Activated CD8-positive, alpha-beta T cell treated with anti-CD3 and anti-CD28 coated beads for 36 hours (primary cell): Measurements from ENCODE around the gene FBN1. TPM values are rescaled to one million over a fixed set of nuclear protein-coding genes. Genes with fewer than 3 reads are reported as not detected.

Experiments used
- ATAC-seq: fragments of 200-7000 bp; cut with Tn5 transposase; one replicate; pipeline ENCODE4 v1.10.0; 2021; ENCODE audit warnings: mild to moderate bottlenecking, moderate library complexity
- CTCF ChIA-PET: fragments of 350-600 bp; sonication (Branson Sonifier 250); formaldehyde crosslinking; loops from one replicate; lab custom pipeline; 2021; ENCODE audit warnings: antibody characterized with exemption; lab: Charles Lee
- POLR2A ChIA-PET: fragments of 350-600 bp; sonication (Branson Sonifier 250); formaldehyde crosslinking; loops from one replicate; lab custom pipeline; 2021; ENCODE audit warnings: antibody characterized with exemption; lab: Charles Lee
- DNase-seq: peaks from one replicate; pipeline ENCODE4 v3.0.0-alpha.2; 2020
- H3K27ac Mint-ChIP-seq: one replicate; pipeline ENCODE4 v1.8.0; 2021; ENCODE audit warnings: mild to moderate bottlenecking, mixed read lengths
- H3K27me3 Mint-ChIP-seq: one replicate; pipeline ENCODE4 v1.8.0; 2021; ENCODE audit warnings: mixed read lengths
- H3K36me3 Mint-ChIP-seq: one replicate; pipeline ENCODE4 v1.8.0; 2021; ENCODE audit warnings: low read depth, mixed read lengths
- H3K4me1 Mint-ChIP-seq: one replicate; pipeline ENCODE4 v1.8.0; 2021; ENCODE audit warnings: low read depth, mixed read lengths
- H3K4me3 Mint-ChIP-seq: one replicate; pipeline ENCODE4 v1.8.0; 2021; ENCODE audit warnings: mild to moderate bottlenecking, moderate library complexity, mixed read lengths
- H3K9me3 Mint-ChIP-seq: one replicate; pipeline ENCODE4 v1.8.0; 2021; ENCODE audit warnings: mixed read lengths
- intact Hi-C: fragments of 100-400 bp; cut with micrococcal nuclease; formaldehyde crosslinking; loops from one replicate; pipeline ENCODE4 v1.10.0; 2022
- total RNA-seq, 2 experiments: library from RNA; stranded (reverse); gene quantifications; one replicate each; pipeline ENCODE4 v1.2.3, GENCODE V29; 2021
- TF ChIP-seq, protein P1 (sequence below): fragments of 200-600 bp; IDR thresholded peaks from one replicate; pipeline ENCODE4 v1.8.0; 2022; ENCODE audit warnings: antibody characterized with exemption, mild to moderate bottlenecking

Gene FBN1
- total RNA-seq, 2 experiments from 2014 or later = 0.38 to 0.49 TPM

DNA sequence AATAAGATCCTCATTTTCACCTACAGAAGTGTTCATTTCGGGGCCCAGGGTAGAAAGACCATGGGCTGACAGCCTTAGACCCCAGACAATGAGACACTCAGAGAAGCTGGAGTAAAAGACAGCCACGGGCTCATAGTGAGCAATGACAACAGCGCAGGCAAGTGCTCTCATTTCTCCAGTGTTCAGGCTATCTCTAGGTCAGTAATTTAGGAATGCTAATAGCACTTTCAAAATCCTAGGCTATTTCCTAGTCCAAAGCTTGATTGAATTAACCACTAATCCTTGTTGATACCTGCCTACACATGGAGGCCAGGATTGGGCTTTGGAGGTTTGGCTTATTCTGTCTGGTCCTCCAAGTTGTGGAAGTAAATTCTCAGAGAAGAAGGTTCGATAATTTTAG lies 44.4 kb downstream of the FBN1 start:
- Mint-ChIP-seq H3K4me1 (no peaks in the 10 kb centered on the region), H3K4me3 (no peak overlapping the region), H3K27me3 (peaks cover 3% of the 10 kb centered on the region), H3K9me3 (no peaks in the 10 kb centered on the region), H3K36me3 (no peaks in the 10 kb centered on the region), H3K27ac (no peak overlapping the region)
- intact Hi-C loops = no loop called here
- ATAC-seq (no peak), DNase-seq (no peak)
- CTCF ChIA-PET = no interaction called here
- TF ChIP-seq, protein P1, sequence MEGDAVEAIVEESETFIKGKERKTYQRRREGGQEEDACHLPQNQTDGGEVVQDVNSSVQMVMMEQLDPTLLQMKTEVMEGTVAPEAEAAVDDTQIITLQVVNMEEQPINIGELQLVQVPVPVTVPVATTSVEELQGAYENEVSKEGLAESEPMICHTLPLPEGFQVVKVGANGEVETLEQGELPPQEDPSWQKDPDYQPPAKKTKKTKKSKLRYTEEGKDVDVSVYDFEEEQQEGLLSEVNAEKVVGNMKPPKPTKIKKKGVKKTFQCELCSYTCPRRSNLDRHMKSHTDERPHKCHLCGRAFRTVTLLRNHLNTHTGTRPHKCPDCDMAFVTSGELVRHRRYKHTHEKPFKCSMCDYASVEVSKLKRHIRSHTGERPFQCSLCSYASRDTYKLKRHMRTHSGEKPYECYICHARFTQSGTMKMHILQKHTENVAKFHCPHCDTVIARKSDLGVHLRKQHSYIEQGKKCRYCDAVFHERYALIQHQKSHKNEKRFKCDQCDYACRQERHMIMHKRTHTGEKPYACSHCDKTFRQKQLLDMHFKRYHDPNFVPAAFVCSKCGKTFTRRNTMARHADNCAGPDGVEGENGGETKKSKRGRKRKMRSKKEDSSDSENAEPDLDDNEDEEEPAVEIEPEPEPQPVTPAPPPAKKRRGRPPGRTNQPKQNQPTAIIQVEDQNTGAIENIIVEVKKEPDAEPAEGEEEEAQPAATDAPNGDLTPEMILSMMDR = no peak
- POLR2A ChIA-PET = no interaction called here

DNA sequence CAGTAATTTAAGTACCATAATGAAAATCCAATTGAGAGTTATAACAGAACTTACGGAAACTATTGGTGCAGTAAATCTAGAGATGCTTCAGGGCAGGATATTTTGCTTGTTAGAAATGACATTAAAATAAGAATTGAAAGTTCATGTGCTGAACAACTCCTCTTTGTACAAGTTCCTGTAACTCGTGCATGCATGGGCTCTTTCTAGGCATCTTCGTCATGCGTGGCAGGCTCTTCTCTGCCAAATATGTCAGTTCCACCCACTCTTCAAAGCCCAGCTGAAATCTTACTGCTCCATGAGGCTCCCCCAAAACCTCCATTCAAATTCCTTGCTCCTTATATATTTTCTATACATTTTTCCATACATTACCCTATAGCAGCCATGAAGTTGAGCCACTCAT lies 48.7 kb downstream of the FBN1 start:
- peaks cover 2% of the 10 kb centered on the region for H3K27me3 Mint-ChIP-seq
- intact Hi-C loops = no loop called here
- POLR2A ChIA-PET = no interaction called here
- H3K27ac Mint-ChIP-seq = no peak overlapping the region
- CTCF ChIA-PET = no interaction called here
- H3K9me3 Mint-ChIP-seq = no peaks in the 10 kb centered on the region
- H3K4me1 Mint-ChIP-seq = peaks cover 3% of the 10 kb centered on the region
- TF ChIP-seq, protein P1 = no peak
- H3K4me3 Mint-ChIP-seq = no peak overlapping the region
- DNase-seq = no peak
- ATAC-seq = no peak
- H3K36me3 Mint-ChIP-seq = no peaks in the 10 kb centered on the region

DNA sequence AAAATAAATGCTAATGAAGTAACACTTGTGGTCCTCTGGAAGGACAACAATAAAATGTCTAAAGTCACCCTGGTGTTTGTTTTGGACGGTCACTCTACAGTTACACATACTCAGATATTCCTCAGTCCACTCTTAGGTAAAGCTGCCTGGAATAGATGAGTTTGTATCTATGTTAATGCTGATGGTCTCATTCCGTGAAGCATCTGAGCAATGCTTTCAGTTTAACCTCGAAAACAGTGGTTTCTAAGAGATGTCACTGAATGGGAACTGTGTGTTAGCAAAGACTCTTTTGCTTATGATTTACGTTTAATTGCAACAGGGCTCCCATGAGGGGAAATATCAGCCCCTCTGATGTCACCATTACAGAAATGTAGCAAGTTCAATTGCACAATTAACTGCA lies 49.1 kb downstream of the FBN1 start:
- ATAC-seq (no peak), DNase-seq (no peak)
- Mint-ChIP-seq H3K36me3 (no peaks in the 10 kb centered on the region), H3K9me3 (no peaks in the 10 kb centered on the region), H3K4me1 (peaks cover 3% of the 10 kb centered on the region), H3K27me3 (no peaks in the 10 kb centered on the region), H3K27ac (no peak overlapping the region), H3K4me3 (no peak overlapping the region)
- ChIA-PET CTCF (no interaction called here), POLR2A (no interaction called here)
- TF ChIP-seq, protein P1 = no peak
- intact Hi-C loops = no loop called here

DNA sequence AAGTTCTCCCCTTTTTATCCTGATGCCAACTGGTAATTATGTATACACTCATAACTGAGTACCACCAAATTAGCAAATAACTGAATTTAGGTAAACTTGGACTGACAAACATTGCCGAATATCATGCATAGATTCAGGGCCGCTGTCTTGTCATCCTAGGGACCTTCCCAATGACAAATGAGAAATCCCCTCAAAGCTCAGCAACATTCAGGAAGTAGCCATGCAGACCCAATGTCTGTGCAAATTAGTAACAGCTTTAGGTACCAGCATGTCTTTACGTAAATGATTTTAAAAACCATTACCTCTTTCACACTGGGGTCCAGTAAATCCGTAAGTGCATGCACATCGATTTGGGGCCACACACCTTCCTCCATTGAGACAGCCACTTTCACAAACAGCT lies 49.5 kb downstream of the FBN1 start:
- TF ChIP-seq, protein P1 = no peak
- POLR2A ChIA-PET = no interaction called here
- Mint-ChIP-seq H3K36me3 (no peaks in the 10 kb centered on the region), H3K9me3 (no peaks in the 10 kb centered on the region), H3K4me3 (no peak overlapping the region), H3K4me1 (peaks cover 3% of the 10 kb centered on the region), H3K27me3 (no peaks in the 10 kb centered on the region), H3K27ac (no peak overlapping the region)
- intact Hi-C loops = no loop called here
- no peak for DNase-seq
- ATAC-seq = no peak
- CTCF ChIA-PET = no interaction called here

DNA sequence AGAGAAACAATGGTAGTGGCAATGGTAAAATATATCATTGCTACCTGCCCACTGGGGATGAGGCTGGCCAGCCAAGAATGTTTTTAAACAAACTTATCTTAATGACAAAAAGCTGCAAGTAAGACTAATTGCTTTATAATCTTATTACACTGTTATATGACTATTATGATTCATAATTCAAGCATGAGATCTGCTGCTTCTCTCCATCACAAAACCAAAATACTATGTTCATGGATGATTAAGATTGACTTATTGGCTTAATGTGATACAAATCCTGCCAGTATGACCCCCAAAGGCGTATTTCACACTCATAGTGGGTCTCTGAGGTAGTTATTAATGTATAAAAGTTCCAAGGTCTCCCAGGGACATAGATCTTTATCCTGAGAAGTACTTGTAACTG lies 52.6 kb downstream of the FBN1 start:
- no peak for ATAC-seq
- intact Hi-C loops = no loop called here
- no peaks in the 10 kb centered on the region for H3K27me3 Mint-ChIP-seq
- H3K36me3 Mint-ChIP-seq = no peaks in the 10 kb centered on the region
- ChIA-PET CTCF (no interaction called here), POLR2A (no interaction called here)
- DNase-seq = no peak
- no peak overlapping the region for H3K27ac Mint-ChIP-seq
- H3K4me1 Mint-ChIP-seq = peaks cover 3% of the 10 kb centered on the region
- no peaks in the 10 kb centered on the region for H3K9me3 Mint-ChIP-seq
- TF ChIP-seq, protein P1 = no peak
- no peak overlapping the region for H3K4me3 Mint-ChIP-seq
